Measurements from ENCODE around the gene PUM2.

The PUM2 gene

GRCh38 chr2:20334605-20335203 is 15.9 kb downstream of the PUM2 start:
- DNase-seq: no peak

- DNase-seq: no peak
Observed at GRCh38 chr2:20333738-20334137, 16.9 kb downstream of the PUM2 start.

- no peak for DNase-seq
Observed at GRCh38 chr2:20330192-20330591, 20.5 kb downstream of the PUM2 start.

GRCh38 chr2:20327370-20327769 is 23.3 kb downstream of the PUM2 start:
- no peak for DNase-seq

GRCh38 chr2:20326163-20326780 is 24.4 kb downstream of the PUM2 start:
- peak in 2 of 4 experiments; percentile 12 to 31 for DNase-seq

GRCh38 chr2:20322527-20323300 is 27.9 kb downstream of the PUM2 start:
- DNase-seq: no peak

GRCh38 chr2:20317690-20318089 is 33.0 kb downstream of the PUM2 start:
- DNase-seq: no peak

GRCh38 chr2:20317197-20317596 is 33.4 kb downstream of the PUM2 start:
- DNase-seq: no peak

- DNase-seq: no peak
Observed at GRCh38 chr2:20314562-20315501, 35.8 kb downstream of the PUM2 start.

GRCh38 chr2:20313659-20314058 is 37.0 kb downstream of the PUM2 start:
- DNase-seq: no peak

GRCh38 chr2:20309001-20309400 is 41.6 kb downstream of the PUM2 start:
- DNase-seq: no peak

GRCh38 chr2:20307311-20307710 is 43.3 kb downstream of the PUM2 start:
- DNase-seq: no peak

GRCh38 chr2:20304411-20304810 is 46.2 kb downstream of the PUM2 start:
- no peak for DNase-seq

- DNase-seq: no peak
Observed at GRCh38 chr2:20303966-20304365, 46.7 kb downstream of the PUM2 start.

GRCh38 chr2:20302019-20302418 is 48.6 kb downstream of the PUM2 start:
- DNase-seq: no peak

GRCh38 chr2:20300656-20301055 is 50.0 kb downstream of the PUM2 start:
- DNase-seq: no peak

- DNase-seq: no peak
Observed at GRCh38 chr2:20299113-20299512, 51.5 kb downstream of the PUM2 start.

- no peak for DNase-seq
Observed at GRCh38 chr2:20294231-20294630, 56.4 kb downstream of the PUM2 start.

- no peak for DNase-seq
Observed at GRCh38 chr2:20292984-20293383, 57.7 kb downstream of the PUM2 start.

GRCh38 chr2:20291846-20292408 is 58.7 kb downstream of the PUM2 start:
- DNase-seq: no peak

GRCh38 chr2:20291106-20291564 is 59.5 kb downstream of the PUM2 start:
- DNase-seq: peak in 1 of 4 experiments; percentile 2

GRCh38 chr2:20288642-20289340 is 61.9 kb downstream of the PUM2 start:
- no peak for DNase-seq

Data from activated naive CD4-positive, alpha-beta T cell (primary cell).